Effector memory CD8-positive, alpha-beta T cell (primary cell): ENCODE results near the gene RSBN1.
"Not testable (repeated sequence)": the region's sequence is repeated elsewhere in the genome, so short reads cannot be mapped to it uniquely, and the experiment has no call there.

Experiments used
- ATAC-seq: fragments of 150-1000 bp; cut with Tn5 transposase; replicated peaks from 2 replicates; pipeline ENCODE4 v1.10.0; 2021; ENCODE audit warnings: mild to moderate bottlenecking, moderate library complexity
- DNase-seq, 3 experiments: peaks; one replicate each; pipeline ENCODE4 v3.0.0; 2021
- H3K27ac Mint-ChIP-seq, 2 donors: one replicate each; pipeline ENCODE4 v1.8.0; 2022; ENCODE audit warnings: mild to moderate bottlenecking in 2 of 2, mixed read lengths in 2 of 2, moderate library complexity in 2 of 2
- H3K27me3 Mint-ChIP-seq, 2 donors: one replicate each; pipeline ENCODE4 v1.8.0; 2022; ENCODE audit warnings: mixed read lengths in 2 of 2
- H3K36me3 Mint-ChIP-seq: one replicate; pipeline ENCODE4 v1.8.0; 2022; ENCODE audit warnings: mild to moderate bottlenecking, moderate library complexity, mixed read lengths; ENCODE audit not compliant: insufficient read depth
- H3K4me1 Mint-ChIP-seq, 2 donors: one replicate each; pipeline ENCODE4 v1.8.0; 2022; ENCODE audit warnings: low read depth in 2 of 2, mixed read lengths in 2 of 2
- H3K4me3 Mint-ChIP-seq, 2 donors: one replicate each; pipeline ENCODE4 v1.8.0; 2022; ENCODE audit warnings: mild to moderate bottlenecking in 2 of 2, mixed read lengths in 2 of 2, moderate library complexity in 2 of 2
- H3K9me3 Mint-ChIP-seq, 2 donors: one replicate each; pipeline ENCODE4 v1.8.0; 2022; ENCODE audit warnings: mixed read lengths in 2 of 2

The RSBN1 gene

DNA sequence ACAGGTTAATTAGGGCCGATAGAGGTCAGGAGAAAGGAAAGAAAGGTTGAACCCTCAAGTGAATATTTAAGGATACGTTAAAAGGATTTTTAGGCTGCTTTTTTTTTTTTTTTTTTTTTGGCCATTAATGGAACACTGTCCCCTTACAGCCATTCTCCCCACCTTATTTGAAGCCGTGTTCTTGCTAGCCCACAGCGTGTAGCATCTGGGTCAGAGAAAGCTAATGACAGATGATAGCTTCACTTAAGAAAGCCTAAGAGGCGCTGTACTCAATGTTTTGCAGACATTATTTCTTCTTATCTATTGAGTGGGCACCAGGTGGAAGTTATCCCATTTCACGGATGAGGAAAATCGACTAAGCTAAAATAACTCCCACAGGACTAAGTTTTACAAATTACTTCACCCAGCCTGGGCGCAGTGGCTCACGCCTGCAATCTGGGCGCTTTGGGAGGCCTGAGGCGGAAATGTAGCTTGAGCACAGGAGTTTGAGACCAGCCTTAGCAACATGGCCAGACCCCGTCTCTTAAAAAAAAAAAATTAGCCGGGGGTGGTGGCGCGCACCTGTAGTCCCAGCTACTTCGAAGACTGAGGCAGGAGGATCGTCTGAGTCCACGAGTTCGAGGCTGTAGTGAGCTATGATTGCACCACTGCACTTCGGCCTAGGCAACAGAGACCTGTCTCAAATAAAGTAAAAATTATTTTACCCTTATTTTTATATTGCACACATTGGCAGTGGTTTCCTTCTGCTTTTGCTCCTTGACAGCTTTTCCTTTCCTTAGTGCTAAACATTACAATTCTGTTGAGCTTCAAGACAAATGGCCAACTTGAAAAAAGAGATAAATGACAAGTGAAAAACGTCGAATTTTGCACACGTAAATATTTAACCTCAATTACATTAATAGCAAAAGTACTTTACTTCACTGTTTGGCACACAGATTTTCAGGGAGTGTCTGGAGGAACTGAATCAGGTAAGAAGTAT, 51.9 kb downstream of the RSBN1 start:
- Mint-ChIP-seq H3K9me3 (no peaks in the 10 kb centered on the region), H3K27me3 (no peaks in the 10 kb centered on the region), H3K4me1 (peaks cover 10 to 34% of the 10 kb centered on the region in 2 donors), H3K27ac (peak overlapping the region; percentile 96), H3K4me3 (peak overlapping the region; percentile 89 to 94), H3K36me3 (peaks cover 50% of the 10 kb centered on the region)
- no peak for DNase-seq
- ATAC-seq: no peak

DNA sequence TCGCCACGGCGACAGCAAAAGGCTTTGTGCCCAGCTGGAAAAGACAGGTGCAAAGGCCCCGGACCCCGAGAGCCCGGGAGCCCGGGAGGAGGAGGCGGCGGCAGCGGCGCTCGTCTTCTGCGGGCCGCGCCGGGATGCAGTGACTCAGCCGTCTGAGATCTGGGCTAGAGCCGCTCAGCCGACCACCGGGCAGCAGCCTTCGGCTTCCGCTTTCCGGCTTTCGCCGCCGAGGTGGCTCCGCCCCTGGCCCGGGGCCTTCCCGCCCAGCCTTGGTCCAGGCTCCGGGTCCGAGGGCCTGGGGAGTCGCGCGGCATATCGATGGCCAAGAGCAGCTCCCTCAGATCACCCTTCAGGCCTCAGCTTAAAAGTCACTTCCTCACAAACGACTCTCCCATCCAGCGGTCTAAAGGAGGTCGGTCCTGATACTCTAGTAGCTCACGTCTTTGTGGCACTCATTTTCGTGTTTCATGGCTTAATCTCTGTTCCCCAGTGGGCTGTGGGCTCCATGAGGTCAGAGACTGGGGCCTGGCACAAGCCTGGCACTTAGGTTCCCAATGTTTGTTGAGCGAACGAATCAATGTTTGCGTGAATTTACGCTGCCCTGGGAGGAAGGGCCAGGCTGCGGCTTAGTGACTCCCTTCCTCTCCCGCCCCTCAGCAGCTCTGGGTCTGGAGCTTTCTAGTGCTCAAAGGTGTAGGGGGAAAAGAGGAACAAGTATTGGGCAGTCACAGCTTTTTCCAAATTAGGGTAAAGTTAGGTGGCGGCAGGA, 52.8 kb downstream of the RSBN1 start, which contains the start of gene PHTF1:
Gene PHTF1, minus strand, starts transcription at position 154 of the 769 bp plus-strand sequence. CDS start 783 bp downstream, outside the sequence.
- Mint-ChIP-seq H3K27me3 (no peaks in the 10 kb centered on the region), H3K9me3 (no peaks in the 10 kb centered on the region), H3K27ac (peak within 1 kb of the TSS; percentile 96), H3K4me3 (peak within 1 kb of the TSS; percentile 89 to 94), H3K4me1 (peaks cover 10 to 35% of the 10 kb centered on the region in 2 donors), H3K36me3 (peaks cover 45% of the 10 kb centered on the region)
- DNase-seq: peak; percentile 41 to 45 (median 41)
- ATAC-seq: peak; percentile 77

GRCh38 chr1:113758631-113759332, 53.5 kb downstream of the RSBN1 start:
- Mint-ChIP-seq H3K27me3 (no peaks in the 10 kb centered on the region), H3K4me3 (peak overlapping the region; percentile 89 to 94), H3K9me3 (no peaks in the 10 kb centered on the region), H3K36me3 (peaks cover 39% of the 10 kb centered on the region), H3K27ac (peak overlapping the region; percentile 96), H3K4me1 (peaks cover 10 to 35% of the 10 kb centered on the region in 2 donors)
- ATAC-seq (peak; percentile 64), DNase-seq (peak; percentile 50 to 58 (median 57))

- ATAC-seq (no peak), DNase-seq (no peak)
- H3K27ac Mint-ChIP-seq: no peak overlapping the region
- no peaks in the 10 kb centered on the region for H3K27me3 Mint-ChIP-seq
- H3K36me3 Mint-ChIP-seq: peaks cover 31% of the 10 kb centered on the region
- H3K4me1 Mint-ChIP-seq: peaks cover 10 to 32% of the 10 kb centered on the region in 2 donors
- no peaks in the 10 kb centered on the region for H3K9me3 Mint-ChIP-seq
- H3K4me3 Mint-ChIP-seq: peak overlapping the region; percentile 31 to 89
Measured at GRCh38 chr1:113756461-113756860, 55.8 kb downstream of the RSBN1 start.

GRCh38 chr1:113753333-113753732, 58.9 kb downstream of the RSBN1 start:
- peaks cover 31% of the 10 kb centered on the region for H3K36me3 Mint-ChIP-seq
- H3K4me1 Mint-ChIP-seq: peaks cover 5 to 23% of the 10 kb centered on the region in 2 donors
- not testable (repeated sequence) for DNase-seq, H3K4me3 Mint-ChIP-seq, H3K27me3 Mint-ChIP-seq, H3K9me3 Mint-ChIP-seq, ATAC-seq, H3K27ac Mint-ChIP-seq

DNA sequence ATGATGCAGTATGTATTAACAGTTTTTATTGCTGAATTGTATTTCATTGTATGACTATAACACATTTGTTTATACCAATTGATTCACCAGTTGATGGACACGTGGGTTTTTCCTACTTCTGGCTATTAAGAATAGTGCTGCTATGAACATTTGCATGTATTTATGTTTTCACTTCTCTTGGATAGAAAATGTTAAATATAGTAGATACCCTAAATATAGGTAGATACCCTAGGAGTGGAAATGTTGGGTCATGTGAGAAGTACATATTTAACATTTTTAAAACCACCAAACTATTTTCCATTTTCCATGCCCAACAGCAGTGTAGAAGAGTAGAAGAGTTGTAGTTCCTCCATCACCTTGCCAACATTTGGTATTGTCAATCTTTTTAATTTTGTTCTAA, 60.8 kb downstream of the RSBN1 start:
- no peaks in the 10 kb centered on the region for H3K27me3 Mint-ChIP-seq
- H3K9me3 Mint-ChIP-seq: no peaks in the 10 kb centered on the region
- no peak overlapping the region for H3K4me3 Mint-ChIP-seq
- H3K4me1 Mint-ChIP-seq: peaks cover 0 to 12% of the 10 kb centered on the region in 2 donors
- no peak for ATAC-seq
- peaks cover 18% of the 10 kb centered on the region for H3K36me3 Mint-ChIP-seq
- H3K27ac Mint-ChIP-seq: no peak overlapping the region
- DNase-seq: no peak

DNA sequence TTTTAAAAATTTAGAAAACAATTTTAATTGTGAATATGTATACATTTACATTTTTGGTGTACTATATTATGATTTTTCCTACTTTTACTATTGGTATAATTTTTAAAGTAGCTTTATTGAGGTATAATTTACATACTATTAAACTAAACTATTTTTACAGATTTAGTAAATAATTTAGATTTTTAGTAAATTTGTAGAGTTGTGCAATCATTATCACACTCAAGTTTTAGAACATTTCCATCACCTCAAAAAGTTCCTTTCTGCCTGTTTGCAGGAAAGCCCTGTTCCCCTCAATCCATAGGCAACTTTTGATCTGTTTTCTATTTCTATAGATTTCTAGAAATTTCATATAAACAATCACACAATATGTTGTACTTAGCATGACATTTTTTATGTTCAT, 61.2 kb downstream of the RSBN1 start:
- Mint-ChIP-seq H3K27me3 (no peaks in the 10 kb centered on the region), H3K9me3 (no peaks in the 10 kb centered on the region)
- no peak for ATAC-seq

GRCh38 chr1:113749402-113749801, 62.9 kb downstream of the RSBN1 start:
- Mint-ChIP-seq H3K27me3 (no peaks in the 10 kb centered on the region), H3K27ac (peak overlapping the region in 1 of 2 donors; percentile 30), H3K36me3 (peaks cover 12% of the 10 kb centered on the region), H3K4me3 (no peak overlapping the region), H3K9me3 (no peaks in the 10 kb centered on the region), H3K4me1 (no peaks in the 10 kb centered on the region)
- DNase-seq: no peak
- no peak for ATAC-seq

More for the DNA sequence above, 61.2 kb downstream of the RSBN1 start:
- no peak for DNase-seq
- Mint-ChIP-seq H3K27ac (no peak overlapping the region), H3K4me3 (no peak overlapping the region), H3K36me3 (peaks cover 18% of the 10 kb centered on the region), H3K4me1 (peaks cover 0 to 8% of the 10 kb centered on the region in 2 donors)

DNA sequence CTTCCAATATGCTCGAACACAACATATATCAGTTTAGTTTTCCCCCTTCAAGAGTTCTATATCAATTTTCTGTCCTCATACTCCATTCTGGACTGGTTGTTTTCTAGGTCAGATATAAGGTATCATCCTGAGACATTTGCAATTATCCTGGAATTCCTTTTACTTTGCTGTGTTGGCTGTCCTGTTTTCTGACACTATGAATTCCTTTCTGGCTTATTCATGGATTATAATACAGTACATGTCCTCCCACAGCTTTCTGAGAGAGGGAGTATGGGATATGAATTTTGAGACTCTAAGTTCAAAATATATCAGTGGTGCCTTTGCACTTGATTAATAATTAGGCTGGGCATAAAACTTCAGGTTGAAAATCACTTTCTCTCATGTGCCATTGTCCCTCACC, 64.9 kb downstream of the RSBN1 start:
- ATAC-seq (no peak), DNase-seq (no peak)
- Mint-ChIP-seq H3K27me3 (no peaks in the 10 kb centered on the region), H3K4me3 (no peak overlapping the region), H3K36me3 (peaks cover 12% of the 10 kb centered on the region), H3K27ac (peak overlapping the region in 1 of 2 donors; percentile 69), H3K4me1 (peaks cover 0 to 3% of the 10 kb centered on the region in 2 donors), H3K9me3 (no peaks in the 10 kb centered on the region)

GRCh38 chr1:113745425-113745824, 66.9 kb downstream of the RSBN1 start:
- DNase-seq (no peak), ATAC-seq (no peak)
- no peaks in the 10 kb centered on the region for H3K27me3 Mint-ChIP-seq
- peaks cover 12% of the 10 kb centered on the region for H3K36me3 Mint-ChIP-seq
- no peaks in the 10 kb centered on the region for H3K9me3 Mint-ChIP-seq
- peaks cover 0 to 3% of the 10 kb centered on the region in 2 donors for H3K4me1 Mint-ChIP-seq
- H3K4me3 Mint-ChIP-seq: no peak overlapping the region
- H3K27ac Mint-ChIP-seq: peak overlapping the region in 1 of 2 donors; percentile 47

DNA sequence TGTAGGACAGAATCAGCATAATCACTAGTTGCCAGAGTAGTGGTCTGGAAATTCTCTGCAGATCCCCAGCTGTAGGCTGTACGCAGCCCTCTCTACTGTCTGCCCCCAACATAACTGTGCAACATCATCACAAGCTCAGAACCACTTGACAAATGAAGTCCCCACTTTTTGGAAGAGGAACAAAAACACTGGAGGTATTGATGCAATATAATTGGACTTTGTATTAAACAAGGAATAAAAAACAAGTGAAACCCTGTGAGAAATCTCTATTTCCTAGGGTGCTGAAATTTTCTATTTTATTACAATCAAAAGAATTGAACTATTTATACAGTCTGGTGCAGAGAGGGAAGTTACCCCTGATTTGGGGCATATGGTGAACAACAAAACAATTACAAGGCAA, 68.2 kb downstream of the RSBN1 start:
- Mint-ChIP-seq H3K4me1 (peaks cover 0 to 3% of the 10 kb centered on the region in 2 donors), H3K27ac (peak overlapping the region in 1 of 2 donors; percentile 22), H3K4me3 (no peak overlapping the region), H3K36me3 (peaks cover under 1% of the 10 kb centered on the region), H3K9me3 (no peaks in the 10 kb centered on the region), H3K27me3 (no peaks in the 10 kb centered on the region)
- ATAC-seq (no peak), DNase-seq (no peak)

DNA sequence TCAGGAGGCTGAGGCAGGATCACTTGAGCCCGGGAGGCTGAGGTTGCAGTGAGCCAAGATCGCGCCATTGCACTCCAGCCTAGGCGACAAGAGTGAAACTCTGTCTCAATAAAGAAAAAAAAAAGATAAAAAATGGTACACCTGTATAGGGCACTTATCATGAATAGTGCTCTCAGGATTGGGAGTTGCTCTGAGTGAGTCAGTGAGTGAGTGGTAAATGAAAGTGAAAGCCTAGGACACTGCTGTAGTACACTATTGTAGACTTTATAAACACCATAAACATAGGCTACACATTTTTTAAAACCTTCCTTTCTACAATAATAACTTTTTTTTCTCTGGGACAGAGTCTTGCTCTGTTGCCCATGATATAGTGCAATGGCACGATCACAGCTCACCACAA, 69.8 kb downstream of the RSBN1 start:
- Mint-ChIP-seq H3K9me3 (no peaks in the 10 kb centered on the region), H3K4me3 (no peak overlapping the region), H3K27me3 (no peaks in the 10 kb centered on the region), H3K36me3 (no peaks in the 10 kb centered on the region), H3K4me1 (peaks cover 0 to 3% of the 10 kb centered on the region in 2 donors), H3K27ac (no peak overlapping the region)
- DNase-seq (no peak), ATAC-seq (peak; percentile 56)
